ENCODE results near the gene CDV3. TPM values are rescaled to one million over a fixed set of nuclear protein-coding genes. Genes with fewer than 3 reads are reported as not detected.

The CDV3 gene
- polyA plus RNA-seq, 1 donor (not counting 4 experiments of a cell fraction or from before 2014, with no cell fraction given) = 150 TPM

GRCh38 chr3:133595341-133595740 is 21.9 kb downstream of the CDV3 start:
- Histone ChIP-seq H2AFZ (ENCODE audit: control insufficient read depth, low read length) (no peak overlapping the region), H4K20me1 (ENCODE audit: control insufficient read depth, extremely low read depth, insufficient read depth, low read length) (no peaks in the 10 kb centered on the region), H3K4me3 (ENCODE audit: control insufficient read depth in 2 of 3, extremely low read depth in 1 of 3, insufficient read depth in 2 of 3, low read depth in 1 of 3, low read length in 3 of 3) (no peak overlapping the region), H3K79me2 (ENCODE audit: control insufficient read depth, insufficient read depth, low read length) (no peaks in the 10 kb centered on the region), H3K27ac (ENCODE audit: control insufficient read depth, insufficient read depth, low read length) (no peak overlapping the region), H3K4me1 (ENCODE audit: control insufficient read depth, extremely low read depth, insufficient read depth, low read length) (peaks cover 27% of the 10 kb centered on the region), H3K9me3 (ENCODE audit: control insufficient read depth, low read depth, low read length) (no peaks in the 10 kb centered on the region), H3K27me3 (ENCODE audit: control insufficient read depth, extremely low read depth, insufficient read depth, low read length) (no peaks in the 10 kb centered on the region), H3K9ac (ENCODE audit: control insufficient read depth, extremely low read depth, insufficient read depth, low read length) (no peak overlapping the region), H3K4me2 (ENCODE audit: control insufficient read depth, extremely low read depth, insufficient read depth, low read depth, low read length) (no peak overlapping the region), H3K9me1 (ENCODE audit: control insufficient read depth, extremely low read depth, insufficient read depth, low read length) (peaks cover 2% of the 10 kb centered on the region), H3K36me3 (ENCODE audit: control insufficient read depth in 2 of 2, extremely low read depth in 1 of 2, insufficient read depth in 2 of 2, low read length in 2 of 2) (no peaks in the 10 kb centered on the region)
- no peak for DNase-seq (ENCODE audit: low read depth, low spot score)
- TF ChIP-seq EZH2 (IDR thresholded peaks at IDR 0.05; ENCODE audit: low read length) (no peak), CTCF (optimal IDR thresholded peaks at IDR 0.05 in 1 of 3, IDR thresholded peaks at IDR 0.05 in 1 of 3, conservative IDR thresholded peaks at IDR 0.05 in 1 of 3; ENCODE audit: extremely low read depth in 1 of 3, insufficient read depth in 2 of 3, low read length in 3 of 3) (no peak)
- peak; percentile 90 for FAIRE-seq
- dilution Hi-C loops (cut with MboI; ENCODE audit: extremely low pct_ligation_motif_present, low sequenced_read_pairs) = no loop called here

- Histone ChIP-seq H3K9ac (ENCODE audit: control insufficient read depth, extremely low read depth, insufficient read depth, low read length) (no peak overlapping the region), H3K4me3 (ENCODE audit: control insufficient read depth in 2 of 3, extremely low read depth in 1 of 3, insufficient read depth in 2 of 3, low read depth in 1 of 3, low read length in 3 of 3) (no peak overlapping the region), H3K9me1 (ENCODE audit: control insufficient read depth, extremely low read depth, insufficient read depth, low read length) (no peaks in the 10 kb centered on the region), H4K20me1 (ENCODE audit: control insufficient read depth, extremely low read depth, insufficient read depth, low read length) (no peaks in the 10 kb centered on the region), H2AFZ (ENCODE audit: control insufficient read depth, low read length) (no peak overlapping the region), H3K4me2 (ENCODE audit: control insufficient read depth, extremely low read depth, insufficient read depth, low read depth, low read length) (no peak overlapping the region), H3K9me3 (ENCODE audit: control insufficient read depth, low read depth, low read length) (no peaks in the 10 kb centered on the region), H3K27me3 (ENCODE audit: control insufficient read depth, extremely low read depth, insufficient read depth, low read length) (no peaks in the 10 kb centered on the region), H3K4me1 (ENCODE audit: control insufficient read depth, extremely low read depth, insufficient read depth, low read length) (peaks cover 14% of the 10 kb centered on the region), H3K36me3 (ENCODE audit: control insufficient read depth in 2 of 2, extremely low read depth in 1 of 2, insufficient read depth in 2 of 2, low read length in 2 of 2) (no peaks in the 10 kb centered on the region), H3K79me2 (ENCODE audit: control insufficient read depth, insufficient read depth, low read length) (no peaks in the 10 kb centered on the region), H3K27ac (ENCODE audit: control insufficient read depth, insufficient read depth, low read length) (no peak overlapping the region)
- DNase-seq (ENCODE audit: low read depth, low spot score) (no peak), FAIRE-seq (no peak)
- dilution Hi-C loops (cut with MboI; ENCODE audit: extremely low pct_ligation_motif_present, low sequenced_read_pairs) = no loop called here
- TF ChIP-seq EZH2 (IDR thresholded peaks at IDR 0.05; ENCODE audit: low read length) (no peak), CTCF (optimal IDR thresholded peaks at IDR 0.05 in 1 of 3, IDR thresholded peaks at IDR 0.05 in 1 of 3, conservative IDR thresholded peaks at IDR 0.05 in 1 of 3; ENCODE audit: extremely low read depth in 1 of 3, insufficient read depth in 2 of 3, low read length in 3 of 3) (no peak)
Measured at GRCh38 chr3:133598405-133598804, 24.9 kb downstream of the CDV3 start.

All from keratinocyte (primary cell).